Lower leg skin (tissue), 4 donors: ENCODE results near the gene GABBR2. TPM values are rescaled to one million over a fixed set of nuclear protein-coding genes. Genes with fewer than 3 reads are reported as not detected.
A peak's percentile ranks its signal among the peaks of the same experiment; 100 is the strongest.

Experiments used
- DNase-seq, 2 donors: peaks; one replicate each; pipeline ENCODE4 v3.0.0-alpha.2; 2019; ENCODE audit warnings: low spot score in 2 of 2
- H3K4me3 ChIP-seq: fragments of 200-600 bp; sonication (generic); 2 replicates; pipeline ENCODE4 v1.5.1; 2017; ENCODE audit warnings: mild to moderate bottlenecking, low read depth; ENCODE audit not compliant: poor library complexity, severe bottlenecking
- CTCF ChIP-seq, 3 donors: fragments of 450-650 bp; IDR thresholded peaks; one replicate each; pipeline ENCODE4 v1.5.1; 2016; ENCODE audit warnings: antibody characterized with exemption in 3 of 3, mild to moderate bottlenecking in 3 of 3, moderate library complexity in 2 of 3
- POLR2A ChIP-seq, 2 donors: fragments of 450-650 bp; IDR thresholded peaks; one replicate each; pipeline ENCODE4 v1.6.1; 2016 to 2017; ENCODE audit warnings: antibody characterized with exemption in 2 of 2, mild to moderate bottlenecking in 1 of 2, moderate library complexity in 1 of 2
- WGBS, 2 donors: methylation state at CpG; one replicate each; pipeline ENCODE4 v1.1.5; 2018; 5-methylcytosine and 5-hydroxymethylcytosine counted together
- intact Hi-C: fragments of 100-400 bp; cut with DNase I; formaldehyde crosslinking; loops from one replicate; pipeline ENCODE4 v1.15.0; 2023; ENCODE audit warnings: low total_unique reads
- total RNA-seq, 4 donors: library from RNA; depleted of rRNA; stranded (reverse); fragments of >200 nt; gene quantifications; one replicate each; pipeline ENCODE4 v1.1.0, GENCODE V29; 2016

GABBR2 gene
- total RNA-seq, 4 donors from 2014 or later: 0.23 to 4.2 TPM; not detected in 2

GRCh38 chr9:98714833-98715232 lies 6.1 kb upstream of the GABBR2 start:
- no peak for TF ChIP-seq CTCF (IDR thresholded peaks at IDR 0.05)
- WGBS, 2 donors: 75 to 76% methylated on average over 1 of the region's 1 CpG
- intact Hi-C loops: no loop called here

DNA sequence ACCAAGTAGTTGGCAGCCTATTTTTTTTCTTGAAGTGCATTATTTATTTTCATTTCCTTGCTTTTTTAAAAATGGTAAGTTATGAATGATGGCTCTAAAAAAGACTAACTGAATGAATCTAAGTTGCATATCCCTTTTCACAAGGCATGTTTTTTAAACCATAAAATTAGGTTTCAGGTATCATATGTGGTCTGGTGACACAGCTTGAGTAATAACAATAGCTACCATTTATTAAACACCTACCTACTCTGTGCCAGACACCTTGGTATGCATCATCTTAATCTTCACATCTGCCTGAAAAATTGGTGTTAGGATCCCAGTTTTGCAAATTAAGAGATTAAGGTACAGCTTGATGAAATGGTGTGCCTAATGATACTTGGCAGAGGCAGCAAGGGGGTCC lies 4.3 kb upstream of the GABBR2 start:
- H3K4me3 ChIP-seq: no peak overlapping the region
- intact Hi-C loops: no loop called here
- no peak for DNase-seq
- no peak for TF ChIP-seq CTCF (IDR thresholded peaks at IDR 0.05)
- TF ChIP-seq POLR2A (IDR thresholded peaks at IDR 0.05): no peak

More at GRCh38 chr9:98714833-98715232, 6.1 kb upstream of the GABBR2 start:
- H3K4me3 ChIP-seq: no peak overlapping the region
- DNase-seq: no peak

GRCh38 chr9:98709968-98710965 lies 1.5 kb upstream of the GABBR2 start:
- TF ChIP-seq POLR2A (IDR thresholded peaks at IDR 0.05): no peak
- no peak for TF ChIP-seq CTCF (IDR thresholded peaks at IDR 0.05)
- WGBS, 2 donors: 59 to 62% methylated on average over 14 of the region's 14 CpGs
- peak in 1 of 2 donors; percentile 50 for DNase-seq
- no peak overlapping the region for H3K4me3 ChIP-seq
- intact Hi-C loops: no loop called here

- TF ChIP-seq CTCF (IDR thresholded peaks at IDR 0.05) (no peak), POLR2A (IDR thresholded peaks at IDR 0.05) (no peak)
- intact Hi-C loops: no loop called here
- DNase-seq: peak in 1 of 2 donors; percentile 65
- WGBS, 2 donors: 0 to 6% methylated on average over 9 to 20 of the region's 89 CpGs
- no peak overlapping the region for H3K4me3 ChIP-seq
Observed at GRCh38 chr9:98708103-98708932, 417 bp downstream of the GABBR2 start.

DNA sequence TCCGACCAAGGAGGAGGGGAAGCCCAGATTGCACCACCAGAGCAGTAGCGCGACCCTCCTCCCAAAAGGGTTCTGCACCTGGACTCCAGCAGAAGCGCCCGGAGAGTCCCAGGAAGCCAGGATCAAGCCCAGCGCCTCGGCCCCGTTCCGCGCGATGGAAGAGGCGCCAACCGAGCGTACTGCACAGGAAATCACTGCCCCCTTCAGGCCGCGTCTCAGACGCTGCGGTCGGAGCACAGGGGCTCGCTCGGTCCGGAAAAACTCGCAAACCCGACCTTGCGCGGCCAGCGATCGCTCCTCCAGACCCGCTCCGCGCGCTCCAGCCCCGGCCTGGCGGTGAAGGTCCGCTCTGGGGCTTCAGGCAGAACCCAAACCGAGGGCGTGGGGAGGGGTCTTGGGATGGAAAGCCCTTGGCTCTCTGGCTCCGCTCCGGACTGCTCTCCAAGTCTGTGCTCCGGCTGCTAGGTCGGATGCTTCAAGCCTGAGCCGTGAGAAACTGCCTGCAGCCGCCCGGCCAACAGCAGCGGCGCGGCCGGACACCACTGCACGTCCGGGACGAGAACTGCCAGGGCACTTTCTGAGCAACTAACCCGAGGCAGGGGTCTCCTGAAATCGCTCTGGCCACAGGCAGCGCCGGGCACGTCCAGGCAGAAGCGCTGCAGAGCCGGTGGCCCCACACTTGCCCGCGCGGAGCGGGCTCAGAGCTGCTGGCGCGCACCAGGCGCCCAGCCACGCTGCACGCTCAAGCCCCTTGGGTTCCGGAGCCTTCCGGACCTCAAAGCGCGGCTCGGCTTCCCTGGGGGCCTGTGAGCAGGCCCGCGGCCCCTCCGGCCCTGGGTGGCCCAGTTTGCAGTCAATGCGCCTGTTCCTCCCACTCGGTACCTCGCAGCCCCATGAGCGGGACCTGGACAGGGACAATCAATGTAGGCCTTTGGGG lies 1.3 kb downstream of the GABBR2 start:
- 2 to 4% methylated on average over 51 to 65 of the region's 79 CpGs for WGBS, 2 donors
- TF ChIP-seq CTCF (IDR thresholded peaks at IDR 0.05) (no peak), POLR2A (IDR thresholded peaks at IDR 0.05) (no peak)
- intact Hi-C loops: no loop called here
- DNase-seq: peak in 1 of 2 donors; percentile 76
- H3K4me3 ChIP-seq: no peak overlapping the region
